NCI-H82 (cell line): Measurements from ENCODE around the gene BACH2.

Source experiments
- DNase-seq: peaks from one replicate; lab custom pipeline; 2025; lab: John Stamatoyannopoulos, UW

The BACH2 gene

GRCh38 chr6:89993411-89993810, 303.2 kb downstream of the BACH2 start:
- no peak for DNase-seq

DNA sequence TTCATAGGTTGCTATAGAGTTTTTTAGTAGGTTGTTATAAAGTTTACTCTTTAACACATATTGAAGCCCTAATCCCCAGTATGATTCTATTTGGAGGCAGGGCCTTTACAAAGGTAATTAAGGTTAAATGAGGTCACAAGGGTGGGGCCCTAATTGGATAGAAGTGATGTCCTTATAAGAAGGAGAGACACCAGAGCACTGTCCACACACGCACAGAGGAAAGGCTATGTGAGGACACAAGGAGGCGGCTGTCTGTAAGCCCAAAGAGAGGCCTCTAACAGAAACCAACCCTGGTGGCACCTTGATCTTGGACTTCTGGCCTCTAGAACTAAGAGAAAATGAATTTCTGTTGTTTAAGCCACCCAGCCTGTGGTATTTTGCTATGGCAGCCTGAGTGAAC, 303.8 kb downstream of the BACH2 start:
- DNase-seq, result peak; percentile 88

DNA sequence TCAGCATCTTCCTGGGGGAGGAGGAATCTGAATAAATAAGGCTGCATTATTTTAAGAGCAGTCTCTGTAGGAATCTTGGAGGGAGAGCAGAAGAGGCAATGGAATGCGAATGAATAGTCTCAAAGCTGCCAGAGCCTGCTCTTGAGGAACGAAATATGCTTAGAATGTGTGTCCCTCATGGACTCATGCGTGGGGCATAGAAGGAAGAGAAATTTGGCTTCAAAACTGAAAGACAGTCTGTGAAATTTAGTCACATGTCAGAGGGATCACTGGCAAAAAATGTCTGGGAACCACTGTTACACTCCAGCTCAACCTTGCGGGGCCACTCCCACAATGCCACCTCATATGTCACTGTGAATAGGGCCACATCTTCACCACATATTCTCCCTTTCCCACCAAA, 306.9 kb downstream of the BACH2 start:
- DNase-seq, result no peak

DNA sequence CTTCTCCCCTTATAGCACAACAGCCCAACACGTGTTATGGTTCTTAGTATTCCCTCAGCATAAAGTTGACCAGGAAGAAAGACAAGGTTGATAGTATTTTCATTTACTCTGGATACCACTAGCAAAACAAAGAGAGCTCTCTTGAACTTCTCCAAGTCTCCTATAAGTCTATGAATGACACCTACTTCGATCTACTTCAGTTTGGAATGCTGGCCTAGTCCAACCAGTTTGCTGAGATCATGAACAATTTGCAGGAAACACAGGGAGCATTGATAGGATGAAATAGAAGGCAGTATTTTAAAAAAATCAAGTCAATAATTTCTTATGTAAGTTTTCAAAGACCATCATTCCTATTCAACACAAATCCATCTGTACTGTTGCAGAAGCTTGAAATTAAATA, 308.8 kb downstream of the BACH2 start:
- DNase-seq, result no peak

DNA sequence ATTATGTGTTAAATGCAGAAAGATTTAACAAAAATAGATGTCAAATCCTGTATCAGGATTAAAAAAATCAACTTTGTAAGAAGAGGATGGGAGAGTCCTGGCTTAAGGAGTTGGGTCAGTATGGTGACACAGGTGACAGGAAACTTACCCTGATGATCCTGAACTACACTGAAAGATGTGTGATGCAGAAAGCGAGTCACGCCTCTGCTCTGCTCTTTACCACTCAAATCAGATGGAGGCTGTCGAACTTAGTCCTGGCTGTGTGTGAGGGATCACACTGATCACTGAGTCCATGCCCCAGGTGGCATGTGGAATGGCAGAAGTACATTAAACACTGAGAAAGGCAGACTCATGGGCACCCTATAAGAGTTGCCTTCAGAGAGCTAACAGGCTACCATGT, 309.5 kb downstream of the BACH2 start:
- DNase-seq, result no peak

DNA sequence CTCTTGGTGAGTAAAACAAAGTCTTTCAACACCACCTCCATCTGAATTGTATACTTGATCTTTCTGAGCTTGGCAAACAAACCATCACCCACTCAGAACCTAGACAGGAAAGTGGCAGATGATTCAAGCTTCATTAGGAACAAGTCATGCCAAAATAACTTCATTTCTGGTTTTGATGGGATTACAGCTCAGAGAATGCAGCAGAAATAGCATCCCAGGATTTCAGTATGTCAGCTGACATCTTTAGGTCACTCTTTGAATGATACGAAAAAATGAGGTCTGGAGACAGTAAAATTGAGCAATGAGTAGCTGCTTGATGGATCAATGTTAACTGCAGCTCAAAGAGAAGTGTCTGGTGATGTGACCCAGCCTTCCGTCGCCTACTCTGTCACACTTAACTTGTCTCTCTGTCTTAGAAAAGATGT, 310.0 kb downstream of the BACH2 start:
- DNase-seq, result no peak

DNA sequence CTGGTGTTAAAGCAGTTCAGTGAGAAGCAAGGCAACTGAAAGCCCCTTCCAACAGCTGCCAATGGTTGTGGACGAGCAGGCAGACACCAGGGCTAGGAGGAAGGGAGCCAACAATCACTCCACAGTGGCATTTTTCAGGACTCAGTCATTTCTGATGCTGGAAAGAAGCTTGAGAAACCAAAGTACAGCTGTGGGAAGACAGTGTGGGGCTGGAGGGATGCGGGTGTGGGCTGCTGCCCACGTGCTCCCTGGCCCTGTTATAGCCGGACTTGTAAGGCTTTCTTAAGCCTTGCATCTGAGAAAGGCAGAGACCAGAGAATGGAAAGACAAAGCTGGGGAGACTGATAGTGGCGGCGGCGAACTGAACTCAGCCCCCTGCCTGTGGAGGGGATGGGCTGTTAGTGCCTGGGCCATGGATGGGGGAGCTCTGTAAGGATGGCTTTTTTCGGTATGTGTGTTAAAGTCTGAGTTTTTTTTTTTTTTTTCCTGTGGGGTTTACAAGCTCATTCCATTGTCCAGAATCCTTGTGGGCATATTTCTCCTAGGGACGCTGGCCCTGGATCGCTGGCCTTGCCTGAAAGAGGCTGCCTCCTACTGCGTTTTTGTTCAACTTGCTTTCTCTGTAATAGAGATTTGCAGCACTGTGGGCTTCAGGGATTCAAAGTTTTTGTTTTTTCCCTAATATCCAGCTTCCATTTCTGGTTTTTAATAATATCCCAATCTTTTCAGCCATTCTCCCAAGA, 310.7 kb downstream of the BACH2 start:
- peak; percentile 61 for DNase-seq

GRCh38 chr6:89984926-89985750, 311.5 kb downstream of the BACH2 start:
- DNase-seq, result peak; percentile 95

- DNase-seq, result no peak
Measured at GRCh38 chr6:89980353-89980752, 316.3 kb downstream of the BACH2 start.

GRCh38 chr6:89979481-89980119, 317.0 kb downstream of the BACH2 start:
- DNase-seq, result no peak

DNA sequence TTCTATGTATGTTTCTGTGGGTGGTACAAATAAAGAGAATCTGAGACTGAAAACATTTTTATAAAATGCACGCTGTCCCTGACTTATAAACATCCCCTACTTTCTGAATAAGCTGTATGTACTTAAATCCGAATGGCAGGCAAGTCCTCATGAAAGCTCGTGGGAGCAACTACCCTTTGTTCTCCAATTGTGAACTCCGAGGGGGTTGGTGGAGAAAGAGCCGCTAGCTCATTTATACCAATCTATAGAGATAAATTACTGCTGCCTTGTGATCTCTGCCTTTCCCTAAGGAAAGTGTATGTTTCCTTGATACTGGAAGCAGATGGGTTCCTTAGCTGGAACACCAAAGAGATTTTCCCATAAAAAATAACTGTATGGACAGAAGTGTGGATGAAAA, 317.9 kb downstream of the BACH2 start:
- DNase-seq, result peak; percentile 18

DNA sequence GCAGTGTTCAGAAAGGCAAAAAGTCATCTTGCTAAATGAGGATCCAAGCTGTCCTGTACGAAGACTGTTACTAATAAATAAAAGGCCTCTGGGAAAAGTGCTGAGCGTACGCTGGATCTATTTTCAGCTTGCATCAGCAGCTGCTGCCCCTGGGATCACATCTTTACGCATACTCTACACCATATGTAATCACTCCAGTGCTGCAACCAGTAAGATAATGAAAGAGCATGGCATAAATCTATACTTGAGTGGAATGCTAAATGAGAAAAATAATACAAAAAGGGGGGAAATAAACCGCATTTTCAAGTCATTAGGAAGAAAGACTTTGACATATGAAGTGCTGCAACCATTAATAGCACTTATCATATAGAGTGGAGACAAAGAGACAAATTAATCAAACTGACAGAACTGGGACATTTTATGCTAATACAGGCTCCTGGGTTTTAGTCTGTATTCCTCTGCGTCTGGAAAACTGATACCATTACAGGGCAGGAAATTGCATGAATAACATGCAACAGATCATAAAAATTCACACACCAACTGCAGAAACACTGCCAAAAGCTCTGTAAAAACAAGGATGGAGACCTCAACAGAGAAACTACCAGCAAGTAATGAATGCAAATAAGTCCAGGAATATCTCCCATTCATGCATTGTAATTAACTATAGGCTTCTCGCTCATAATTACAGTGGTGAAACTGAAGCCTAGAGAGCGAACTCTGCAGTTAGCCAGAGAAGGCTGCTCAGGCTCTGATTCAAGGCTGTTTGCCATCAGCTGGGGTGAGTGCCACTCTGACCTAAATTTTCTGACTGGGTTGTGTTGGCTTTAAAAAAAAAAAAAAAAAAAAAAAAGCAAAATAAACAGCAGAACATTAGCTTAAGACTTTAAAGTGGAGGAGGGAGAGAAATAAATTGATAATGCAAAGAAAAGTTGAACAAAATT, 318.6 kb downstream of the BACH2 start:
- DNase-seq, result peak; percentile 77

- no peak for DNase-seq
Measured at GRCh38 chr6:89976694-89977020, 320.0 kb downstream of the BACH2 start.

GRCh38 chr6:89975991-89976693, 320.5 kb downstream of the BACH2 start:
- peak; percentile 59 for DNase-seq

GRCh38 chr6:89975366-89975765, 321.3 kb downstream of the BACH2 start:
- no peak for DNase-seq

- no peak for DNase-seq
Measured at GRCh38 chr6:89974834-89975233, 321.8 kb downstream of the BACH2 start.

- DNase-seq, result no peak
Measured at GRCh38 chr6:89972025-89972381, 324.6 kb downstream of the BACH2 start.

GRCh38 chr6:89971338-89972024, 325.2 kb downstream of the BACH2 start:
- peak; percentile 3 for DNase-seq

- DNase-seq, result peak; percentile 82
Measured at GRCh38 chr6:89970609-89971337, 325.9 kb downstream of the BACH2 start.

DNA sequence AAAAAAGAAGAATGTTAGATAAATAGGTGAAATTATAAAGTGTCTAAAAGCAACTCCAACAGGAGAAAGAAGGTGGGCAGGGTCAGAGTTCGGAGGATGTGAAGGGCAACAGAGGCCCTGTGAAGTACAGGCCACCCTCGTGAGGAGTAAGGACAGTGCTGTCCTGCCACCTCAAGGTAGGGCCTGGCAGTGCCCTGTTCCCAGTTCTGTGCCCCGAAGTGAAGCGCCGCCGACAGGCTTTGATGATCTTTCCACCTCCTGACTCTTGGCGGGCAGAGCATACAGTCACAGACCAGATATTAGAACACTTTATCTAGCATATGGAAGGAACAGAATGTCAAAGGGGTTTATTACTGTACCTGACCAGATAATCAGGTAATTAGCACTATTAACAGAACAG, 326.6 kb downstream of the BACH2 start:
- peak; percentile 29 for DNase-seq
